ENCODE results near the gene TWIST2.

DNA sequence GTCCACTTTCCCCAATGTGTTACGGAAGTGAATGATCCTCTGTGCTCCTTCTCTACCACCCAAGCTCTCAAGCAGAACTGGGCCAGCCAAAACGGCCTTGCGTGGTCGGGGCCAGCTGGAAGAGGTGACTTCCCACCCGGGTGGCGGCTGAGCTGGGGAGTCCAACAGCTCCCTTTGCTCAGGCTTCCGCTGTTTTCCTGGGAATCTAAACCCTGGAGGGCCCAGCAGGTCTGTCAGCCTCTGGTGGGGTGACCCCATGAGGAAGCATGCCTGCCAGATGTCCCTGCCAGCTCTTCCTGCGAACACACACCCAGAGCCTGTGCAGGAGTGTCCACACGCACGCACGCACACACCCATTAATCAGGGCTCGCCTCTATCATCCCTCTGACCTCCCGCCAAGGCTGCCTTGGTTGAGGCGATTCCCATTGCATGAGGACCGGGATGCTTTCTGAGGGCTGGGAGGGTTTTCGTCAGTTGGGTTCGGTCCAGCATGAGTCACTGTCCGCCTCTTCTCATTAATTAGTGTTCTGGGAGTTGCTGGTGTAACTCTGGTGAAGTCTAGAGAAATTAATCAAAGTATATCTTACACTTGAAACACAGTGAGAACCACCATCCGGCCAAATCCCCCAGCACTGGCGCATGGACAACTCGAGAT, 90.6 kb downstream of the TWIST2 start:
- TF ChIP-seq, protein P1, sequence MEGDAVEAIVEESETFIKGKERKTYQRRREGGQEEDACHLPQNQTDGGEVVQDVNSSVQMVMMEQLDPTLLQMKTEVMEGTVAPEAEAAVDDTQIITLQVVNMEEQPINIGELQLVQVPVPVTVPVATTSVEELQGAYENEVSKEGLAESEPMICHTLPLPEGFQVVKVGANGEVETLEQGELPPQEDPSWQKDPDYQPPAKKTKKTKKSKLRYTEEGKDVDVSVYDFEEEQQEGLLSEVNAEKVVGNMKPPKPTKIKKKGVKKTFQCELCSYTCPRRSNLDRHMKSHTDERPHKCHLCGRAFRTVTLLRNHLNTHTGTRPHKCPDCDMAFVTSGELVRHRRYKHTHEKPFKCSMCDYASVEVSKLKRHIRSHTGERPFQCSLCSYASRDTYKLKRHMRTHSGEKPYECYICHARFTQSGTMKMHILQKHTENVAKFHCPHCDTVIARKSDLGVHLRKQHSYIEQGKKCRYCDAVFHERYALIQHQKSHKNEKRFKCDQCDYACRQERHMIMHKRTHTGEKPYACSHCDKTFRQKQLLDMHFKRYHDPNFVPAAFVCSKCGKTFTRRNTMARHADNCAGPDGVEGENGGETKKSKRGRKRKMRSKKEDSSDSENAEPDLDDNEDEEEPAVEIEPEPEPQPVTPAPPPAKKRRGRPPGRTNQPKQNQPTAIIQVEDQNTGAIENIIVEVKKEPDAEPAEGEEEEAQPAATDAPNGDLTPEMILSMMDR (IDR thresholded peaks at IDR 0.05) = no peak
- peak in 2 of 3 donors; percentile 49 to 92 for TF ChIP-seq POLR2AphosphoS5 (IDR thresholded peaks at IDR 0.05)
- no peak for TF ChIP-seq POLR2A (IDR thresholded peaks at IDR 0.05)

All from breast epithelium (tissue), 3 donors.